ENCODE measurements around the gene TUBA1B. TPM values are rescaled to one million over a fixed set of nuclear protein-coding genes. Genes with fewer than 3 reads are reported as not detected.

The TUBA1B gene
- total RNA-seq, 1 experiment from 2014 or later, result 2,063 TPM

GRCh38 chr12:49144384-49144783 is 13.2 kb upstream of the TUBA1B start:
- H3K9me3 Mint-ChIP-seq, result no peaks in the 10 kb centered on the region
- no peaks in the 10 kb centered on the region for H3K4me1 ChIP-seq (ENCODE audit: insufficient read depth, low read length)
- H4K8ac ChIP-seq (replicated peaks; ENCODE audit: insufficient read length, low read depth, low read length), result no peak overlapping the region
- no peak overlapping the region for H3K14ac ChIP-seq (ENCODE audit: insufficient read depth, low read length)
- H3K4me2 ChIP-seq (ENCODE audit: insufficient read depth, insufficient read length, low read length), result no peak overlapping the region
- H3K23me2 ChIP-seq (ENCODE audit: insufficient read length, low read depth, low read length, poor library complexity, severe bottlenecking), result no peaks in the 10 kb centered on the region
- no peaks in the 10 kb centered on the region for H3K79me2 ChIP-seq (ENCODE audit: insufficient read depth, low read length)
- H3K4me3 Mint-ChIP-seq, result no peak overlapping the region
- H3K4ac ChIP-seq (ENCODE audit: low read depth, low read length), result no peak overlapping the region
- no peaks in the 10 kb centered on the region for H3K27me3 ChIP-seq (ENCODE audit: insufficient read depth, low read length)
- H4K20me1 ChIP-seq (ENCODE audit: control insufficient read depth, insufficient read depth, insufficient read length), result no peaks in the 10 kb centered on the region
- no peak for TF ChIP-seq CTCF (conservative IDR thresholded peaks at IDR 0.05)
- H2BK12ac ChIP-seq (ENCODE audit: insufficient read length, low read depth, low read length), result no peak overlapping the region
- H3K4me1 Mint-ChIP-seq, result no peaks in the 10 kb centered on the region
- no peak overlapping the region for H2AFZ ChIP-seq (ENCODE audit: low read length)
- no peak overlapping the region for H2BK120ac ChIP-seq (ENCODE audit: low read depth, low read length, poor library complexity, severe bottlenecking)
- no peak overlapping the region for H3K18ac ChIP-seq (ENCODE audit: insufficient read length, low read depth, low read length)
- no peak overlapping the region for H3K27ac ChIP-seq (ENCODE audit: insufficient read length, low read depth, low read length)
- no peak overlapping the region for H3T11ph ChIP-seq (ENCODE audit: low read length)
- DNase-seq, result no peak
- no peak overlapping the region for H2BK5ac ChIP-seq (ENCODE audit: insufficient read length, low read length)
- H2AK5ac ChIP-seq (ENCODE audit: insufficient read length, low read length), result no peak overlapping the region
- H2BK15ac ChIP-seq (ENCODE audit: low read depth, low read length), result no peak overlapping the region
- no CpG with 5 or more reads among the region's 2 CpGs for WGBS (ENCODE audit: extremely low coverage, insufficient read length, low lambda C conversion rate)
- no peak overlapping the region for H4K91ac ChIP-seq (ENCODE audit: insufficient read length, low read depth, low read length)
- no peaks in the 10 kb centered on the region for H3K36me3 Mint-ChIP-seq (ENCODE audit: insufficient read depth in 1 of 3, low read depth in 3 of 3)
- no peak overlapping the region for H3K27ac Mint-ChIP-seq
- H3K9me3 ChIP-seq (ENCODE audit: control insufficient read depth, low read depth, low read length), result no peaks in the 10 kb centered on the region
- H3K27me3 Mint-ChIP-seq (ENCODE audit: low read depth), result no peaks in the 10 kb centered on the region
- H4K5ac ChIP-seq (ENCODE audit: insufficient read length, low read depth, low read length), result no peak overlapping the region
- no peak overlapping the region for H2BK20ac ChIP-seq (ENCODE audit: low read depth, low read length, poor library complexity, severe bottlenecking)
- H3K79me1 ChIP-seq (ENCODE audit: insufficient read depth, low read depth, low read length, poor library complexity, severe bottlenecking), result no peaks in the 10 kb centered on the region
- H3K56ac ChIP-seq (ENCODE audit: insufficient read length, low read depth, low read length), result no peak overlapping the region
- no peak overlapping the region for H3K9ac ChIP-seq (ENCODE audit: extremely low read depth, insufficient read length, low read length)
- no peak overlapping the region for H3K23ac ChIP-seq (ENCODE audit: insufficient read length, low read depth, low read length)
